ENCODE measurements around the gene UGGT2.
"Not testable (repeated sequence)": the region's sequence is repeated elsewhere in the genome, so short reads cannot be mapped to it uniquely, and the experiment has no call there.

UGGT2 gene, protein sequence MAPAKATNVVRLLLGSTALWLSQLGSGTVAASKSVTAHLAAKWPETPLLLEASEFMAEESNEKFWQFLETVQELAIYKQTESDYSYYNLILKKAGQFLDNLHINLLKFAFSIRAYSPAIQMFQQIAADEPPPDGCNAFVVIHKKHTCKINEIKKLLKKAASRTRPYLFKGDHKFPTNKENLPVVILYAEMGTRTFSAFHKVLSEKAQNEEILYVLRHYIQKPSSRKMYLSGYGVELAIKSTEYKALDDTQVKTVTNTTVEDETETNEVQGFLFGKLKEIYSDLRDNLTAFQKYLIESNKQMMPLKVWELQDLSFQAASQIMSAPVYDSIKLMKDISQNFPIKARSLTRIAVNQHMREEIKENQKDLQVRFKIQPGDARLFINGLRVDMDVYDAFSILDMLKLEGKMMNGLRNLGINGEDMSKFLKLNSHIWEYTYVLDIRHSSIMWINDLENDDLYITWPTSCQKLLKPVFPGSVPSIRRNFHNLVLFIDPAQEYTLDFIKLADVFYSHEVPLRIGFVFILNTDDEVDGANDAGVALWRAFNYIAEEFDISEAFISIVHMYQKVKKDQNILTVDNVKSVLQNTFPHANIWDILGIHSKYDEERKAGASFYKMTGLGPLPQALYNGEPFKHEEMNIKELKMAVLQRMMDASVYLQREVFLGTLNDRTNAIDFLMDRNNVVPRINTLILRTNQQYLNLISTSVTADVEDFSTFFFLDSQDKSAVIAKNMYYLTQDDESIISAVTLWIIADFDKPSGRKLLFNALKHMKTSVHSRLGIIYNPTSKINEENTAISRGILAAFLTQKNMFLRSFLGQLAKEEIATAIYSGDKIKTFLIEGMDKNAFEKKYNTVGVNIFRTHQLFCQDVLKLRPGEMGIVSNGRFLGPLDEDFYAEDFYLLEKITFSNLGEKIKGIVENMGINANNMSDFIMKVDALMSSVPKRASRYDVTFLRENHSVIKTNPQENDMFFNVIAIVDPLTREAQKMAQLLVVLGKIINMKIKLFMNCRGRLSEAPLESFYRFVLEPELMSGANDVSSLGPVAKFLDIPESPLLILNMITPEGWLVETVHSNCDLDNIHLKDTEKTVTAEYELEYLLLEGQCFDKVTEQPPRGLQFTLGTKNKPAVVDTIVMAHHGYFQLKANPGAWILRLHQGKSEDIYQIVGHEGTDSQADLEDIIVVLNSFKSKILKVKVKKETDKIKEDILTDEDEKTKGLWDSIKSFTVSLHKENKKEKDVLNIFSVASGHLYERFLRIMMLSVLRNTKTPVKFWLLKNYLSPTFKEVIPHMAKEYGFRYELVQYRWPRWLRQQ (N-terminal part only)

DNA sequence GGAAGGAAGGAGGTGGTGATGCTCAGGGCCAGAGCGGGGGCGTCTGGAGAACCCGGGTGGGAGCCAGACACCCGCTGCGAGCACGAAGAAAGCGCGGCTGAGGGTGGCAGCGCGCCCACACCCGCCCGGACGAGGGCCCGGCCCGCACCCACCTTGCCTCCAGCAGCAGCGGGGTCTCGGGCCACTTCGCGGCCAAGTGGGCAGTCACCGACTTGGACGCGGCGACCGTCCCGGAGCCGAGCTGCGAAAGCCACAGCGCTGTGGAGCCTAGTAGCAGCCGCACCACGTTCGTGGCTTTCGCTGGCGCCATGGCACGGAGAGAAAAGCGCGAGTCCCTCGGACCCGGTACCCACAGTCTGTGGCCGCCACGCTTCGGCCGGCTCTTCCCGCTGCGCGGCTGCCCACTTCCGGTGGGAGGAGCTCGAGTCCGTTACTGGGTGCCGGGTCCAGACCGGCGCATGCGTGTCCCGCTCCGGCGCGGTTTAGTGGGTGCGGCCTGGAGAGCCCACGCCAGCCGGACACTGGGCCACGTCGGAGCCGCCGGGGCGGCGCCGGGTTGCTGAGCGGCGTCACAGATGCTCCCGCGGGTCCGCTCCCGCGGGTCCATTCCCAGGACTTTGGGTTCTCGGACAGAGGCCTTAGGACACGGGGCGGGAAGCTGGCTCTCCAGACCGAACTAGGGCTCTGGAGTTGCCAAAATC lies at the start of gene UGGT2:
TSS of gene UGGT2 (minus strand) at position 399 of the 701 bp plus-strand sequence. CDS start at position 310, 89 bp downstream.
- DNase-seq, result no peak

DNA sequence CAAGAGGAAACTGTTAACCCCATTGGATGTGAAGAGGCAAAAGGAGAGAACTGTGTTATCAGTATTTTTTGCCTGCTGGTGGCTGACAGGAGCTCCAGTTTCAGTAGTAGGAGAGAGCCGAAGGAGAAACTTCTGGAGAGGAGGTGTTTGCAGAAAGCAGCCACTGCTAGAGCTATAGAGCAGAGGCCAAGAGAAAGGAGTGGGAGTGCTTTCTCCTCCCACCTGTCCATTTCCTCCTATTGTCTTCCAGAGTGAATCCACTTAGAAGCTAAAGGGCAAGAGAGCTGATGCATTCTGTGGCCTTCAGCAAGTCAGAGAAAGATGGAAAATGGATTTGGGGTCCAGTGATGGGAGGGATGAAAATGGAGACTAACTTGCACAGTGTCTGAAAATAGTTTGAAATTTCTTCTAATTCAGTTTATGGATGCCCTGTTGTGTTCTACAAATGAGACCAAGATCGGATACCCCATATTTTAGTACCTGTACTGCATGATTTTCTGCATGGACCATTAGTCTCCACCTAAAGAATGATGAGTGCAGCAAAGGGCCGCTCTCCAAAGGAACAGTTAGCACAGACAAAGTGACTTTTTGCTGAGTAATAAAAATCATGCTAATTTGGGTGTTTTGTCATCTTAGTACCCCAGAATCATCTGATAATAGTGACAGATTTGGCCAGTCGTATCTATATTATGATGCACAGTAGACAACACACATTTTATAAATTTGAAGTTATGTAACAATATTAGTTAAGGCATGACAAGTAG lies 47.4 kb upstream of the UGGT2 start:
- DNase-seq, result no peak

DNA sequence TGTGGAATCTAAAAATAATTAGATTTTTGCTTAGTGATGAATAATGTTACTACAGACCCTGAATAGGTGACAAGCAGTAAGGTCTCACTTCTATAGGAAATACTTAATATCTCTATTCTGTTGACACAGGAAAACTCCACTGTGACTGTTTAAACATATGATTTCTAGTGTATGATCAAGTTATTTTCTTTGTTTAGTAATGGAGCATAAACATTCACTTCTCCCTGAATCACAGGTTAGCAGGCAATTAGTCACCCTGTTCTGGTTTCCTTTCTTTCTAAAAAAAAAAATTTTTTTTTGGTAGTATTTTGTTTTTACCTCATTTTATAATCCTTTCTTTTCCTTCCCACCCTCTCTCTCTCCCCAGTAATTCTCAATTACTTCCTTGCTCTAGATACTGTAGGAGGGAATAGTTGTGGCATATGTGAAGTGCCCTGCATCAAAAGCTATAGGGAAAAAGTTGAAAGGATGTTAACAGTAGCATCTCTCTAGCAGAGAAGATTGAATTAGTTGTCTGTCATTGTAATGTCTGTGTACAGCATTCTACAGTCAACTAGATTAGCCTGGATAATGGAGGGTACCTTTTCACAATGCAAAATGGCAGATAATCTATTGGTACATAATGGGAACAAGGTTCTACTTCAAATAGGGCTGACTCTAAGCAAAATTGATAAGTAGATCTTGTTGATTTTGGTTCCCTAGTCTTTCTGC lies 40.2 kb upstream of the UGGT2 start:
- DNase-seq, result no peak

DNA sequence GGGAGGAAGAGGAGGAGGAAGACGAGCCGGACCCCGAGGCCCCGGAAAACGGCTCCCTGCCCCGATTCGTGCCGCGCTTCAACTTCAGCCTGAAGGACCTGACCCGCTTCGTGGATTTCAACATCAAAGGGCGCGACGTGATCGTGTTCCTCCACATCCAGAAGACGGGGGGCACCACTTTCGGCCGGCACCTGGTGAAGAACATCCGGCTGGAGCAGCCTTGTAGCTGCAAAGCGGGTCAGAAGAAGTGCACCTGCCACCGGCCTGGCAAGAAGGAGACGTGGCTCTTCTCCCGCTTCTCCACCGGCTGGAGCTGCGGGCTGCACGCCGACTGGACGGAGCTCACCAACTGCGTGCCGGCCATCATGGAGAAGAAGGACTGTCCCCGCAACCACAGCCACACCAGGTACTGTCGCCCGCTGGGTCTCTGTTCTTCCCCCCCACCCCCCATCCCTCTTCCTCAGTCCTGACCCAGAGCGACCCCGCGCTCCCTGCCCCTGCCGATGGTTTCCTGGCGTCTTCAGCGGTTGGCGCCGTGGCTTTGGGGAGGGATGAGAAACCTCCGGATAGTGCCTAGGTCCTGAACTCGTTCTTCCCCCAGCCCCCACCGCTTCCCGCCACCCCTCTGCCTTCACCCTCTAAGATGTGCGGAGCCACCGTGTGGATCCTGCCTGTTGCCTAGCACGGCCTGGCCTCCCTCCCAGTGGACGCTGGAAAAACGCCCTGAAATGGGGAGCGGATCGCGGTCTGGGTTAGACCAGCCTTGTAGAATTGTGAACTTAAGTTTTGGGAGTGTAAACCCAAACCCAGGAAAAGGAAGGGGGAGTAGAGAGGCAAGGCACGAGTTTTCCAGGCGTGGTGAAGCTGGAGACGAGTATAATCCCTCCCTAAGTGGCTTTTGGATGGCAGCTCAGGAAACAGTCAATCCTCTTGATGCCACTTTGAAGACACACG lies 38.2 kb upstream of the UGGT2 start:
- DNase-seq, result no peak

DNA sequence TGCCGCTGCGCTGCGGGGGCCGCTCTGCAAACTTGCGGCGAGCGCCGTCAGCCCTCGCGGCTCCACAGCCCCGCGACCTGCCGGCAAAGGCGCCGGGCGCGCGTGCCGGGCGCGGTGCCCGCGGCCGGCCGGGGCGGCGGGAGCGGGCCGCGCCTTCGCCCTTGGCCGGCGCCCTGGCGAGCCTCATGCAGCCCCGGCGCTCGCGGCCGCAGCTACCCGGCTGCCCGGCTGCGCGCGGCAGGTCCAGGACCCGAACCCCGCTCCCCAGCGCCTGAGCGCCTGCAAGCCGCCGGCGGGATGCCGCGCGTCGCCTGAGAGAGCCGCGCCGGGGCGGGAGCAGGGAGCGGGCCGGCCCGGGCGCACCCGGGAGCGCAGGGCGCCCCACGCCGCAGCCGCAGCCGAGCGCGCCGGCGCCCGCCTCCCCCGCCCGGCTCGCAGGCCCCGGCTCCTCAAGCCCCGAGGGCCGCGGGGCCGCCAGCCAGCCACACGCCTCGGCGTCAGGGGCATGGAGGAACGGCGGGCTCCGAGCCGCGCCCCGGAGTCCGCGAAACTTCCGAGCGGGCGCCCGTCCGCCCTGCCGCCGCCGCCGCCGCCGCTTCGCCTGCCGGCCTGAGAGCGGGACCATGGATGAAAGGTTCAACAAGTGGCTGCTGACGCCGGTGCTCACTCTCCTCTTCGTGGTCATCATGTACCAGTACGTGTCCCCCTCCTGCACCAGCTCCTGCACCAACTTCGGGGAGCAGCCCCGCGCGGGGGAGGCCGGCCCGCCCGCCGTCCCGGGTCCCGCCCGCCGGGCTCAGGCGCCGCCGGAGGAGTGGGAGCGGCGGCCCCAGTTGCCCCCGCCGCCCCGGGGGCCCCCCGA lies 37.3 kb upstream of the UGGT2 start:
- no peak for DNase-seq

DNA sequence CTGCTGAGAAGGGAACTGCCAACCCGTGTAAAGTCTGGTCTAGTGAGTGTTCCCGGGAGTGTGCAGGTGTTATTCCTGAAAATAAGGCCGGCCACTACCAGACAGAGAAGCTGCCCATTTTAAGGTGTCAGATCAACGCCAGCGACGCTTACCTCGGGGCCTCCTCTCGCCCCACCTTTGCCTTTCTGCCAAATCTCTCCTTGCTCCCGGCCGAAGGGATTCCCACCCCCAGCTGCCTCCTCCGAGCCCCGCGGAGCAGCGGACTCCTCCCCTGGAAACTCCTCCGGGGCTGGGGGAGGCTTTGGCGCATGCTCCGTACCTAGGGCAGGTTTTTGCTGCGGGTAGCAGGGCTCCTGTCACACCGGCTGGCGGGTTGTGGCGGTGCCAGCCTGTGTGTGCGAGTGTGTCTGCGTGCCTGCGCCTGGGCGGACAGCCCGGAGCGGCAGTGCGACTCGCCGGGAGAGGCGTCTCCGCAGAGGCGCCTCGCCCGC lies 36.6 kb upstream of the UGGT2 start, which contains the start of gene HS6ST3:
TSS of gene HS6ST3 (plus strand) at position 359 of the 491 bp plus-strand sequence.
- DNase-seq, result no peak

DNA sequence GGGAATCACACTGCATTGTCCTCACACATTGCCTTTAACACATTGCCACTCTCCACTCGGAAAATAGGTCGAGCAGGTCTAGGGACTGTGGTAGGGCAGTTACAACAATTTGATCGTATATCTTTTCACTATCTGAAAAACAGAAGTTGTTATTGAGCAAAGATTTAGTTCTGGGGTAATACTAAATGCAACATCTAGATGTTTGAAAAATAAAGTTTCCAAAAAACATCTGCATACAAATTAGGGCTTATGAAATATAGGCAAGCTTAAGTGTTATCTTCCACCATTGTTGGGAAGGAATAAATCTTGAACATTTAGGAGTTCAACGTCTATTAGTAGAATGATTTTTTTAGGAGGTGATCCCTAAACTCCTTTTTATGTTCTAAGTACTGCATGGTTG lies 35.9 kb upstream of the UGGT2 start:
- no peak for DNase-seq

DNA sequence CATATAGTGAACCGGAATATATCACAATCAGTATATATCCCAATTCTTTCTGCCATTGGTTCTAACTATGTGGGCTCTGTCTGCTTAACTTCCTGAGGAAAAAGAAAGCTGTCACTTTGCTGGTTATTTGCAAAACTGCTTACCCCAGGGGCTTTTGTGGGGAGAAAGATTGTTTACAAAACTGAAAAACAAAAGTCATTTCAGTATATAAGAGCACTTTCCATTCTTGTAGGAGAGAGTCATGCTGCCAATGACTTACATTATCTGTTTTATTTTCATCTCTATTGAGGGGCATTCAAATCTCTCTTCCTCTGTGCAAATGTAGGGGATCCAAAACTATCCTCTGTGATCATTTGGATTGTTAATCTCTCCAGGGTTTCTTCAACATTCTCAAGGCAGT lies 33.5 kb upstream of the UGGT2 start:
- no peak for DNase-seq

DNA sequence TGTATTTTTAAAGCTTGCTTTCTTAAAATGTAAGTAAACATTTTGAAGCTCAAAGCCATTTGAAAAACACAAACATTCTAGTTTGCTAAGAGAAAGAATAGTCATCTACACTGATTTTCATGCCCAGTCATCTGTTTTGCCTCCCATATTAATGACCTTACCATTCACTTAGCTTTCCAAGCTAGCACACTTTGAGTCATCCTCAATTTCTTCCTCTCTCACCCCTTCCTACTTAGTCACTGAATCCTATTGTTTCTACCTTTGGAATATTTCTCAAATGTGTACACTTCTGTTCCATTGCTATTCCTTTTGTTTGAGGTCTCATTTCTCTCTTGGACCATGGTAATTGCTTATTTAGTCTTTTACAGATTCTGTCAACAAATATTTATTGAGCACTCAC lies 29.4 kb upstream of the UGGT2 start:
- no peak for DNase-seq

DNA sequence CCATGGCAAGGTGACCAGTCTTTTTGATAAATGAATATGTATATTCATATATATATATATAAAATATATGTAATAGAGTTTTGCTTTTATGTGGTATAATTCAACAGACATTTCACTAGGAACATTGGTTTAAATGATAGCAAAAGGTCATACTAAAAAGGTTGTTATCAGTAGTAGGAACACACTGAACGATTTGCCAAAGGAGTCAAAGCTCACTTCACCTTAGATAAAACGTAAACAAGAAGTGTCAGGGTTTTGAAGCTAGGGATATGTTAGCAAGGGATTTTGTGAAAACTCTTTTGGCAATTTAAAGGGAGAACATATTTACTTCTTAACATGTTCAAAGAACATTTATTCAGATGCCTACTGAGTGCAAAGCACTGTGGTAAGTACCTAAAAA lies 28.7 kb upstream of the UGGT2 start:
- no peak for DNase-seq

DNA sequence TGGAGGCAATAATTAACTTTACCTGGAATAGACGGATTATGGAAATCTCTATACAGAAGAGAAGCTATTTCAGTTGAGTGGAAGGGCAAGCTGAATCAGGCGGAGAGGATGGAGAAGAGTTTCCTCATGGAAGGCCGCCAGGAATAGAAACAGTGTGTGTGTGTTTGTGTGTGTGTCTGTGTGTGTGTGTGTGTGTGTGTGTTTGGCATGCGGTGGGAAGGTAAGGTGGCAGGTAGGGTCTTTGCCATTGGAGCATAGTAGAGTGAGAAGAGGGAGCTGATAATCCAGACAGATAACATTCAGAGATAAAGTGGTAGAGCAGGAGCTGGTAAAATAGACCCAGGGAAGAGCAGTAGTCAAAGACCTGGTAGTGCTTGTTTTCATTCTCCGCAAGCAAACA lies 27.5 kb upstream of the UGGT2 start:
- no peak for DNase-seq

DNA sequence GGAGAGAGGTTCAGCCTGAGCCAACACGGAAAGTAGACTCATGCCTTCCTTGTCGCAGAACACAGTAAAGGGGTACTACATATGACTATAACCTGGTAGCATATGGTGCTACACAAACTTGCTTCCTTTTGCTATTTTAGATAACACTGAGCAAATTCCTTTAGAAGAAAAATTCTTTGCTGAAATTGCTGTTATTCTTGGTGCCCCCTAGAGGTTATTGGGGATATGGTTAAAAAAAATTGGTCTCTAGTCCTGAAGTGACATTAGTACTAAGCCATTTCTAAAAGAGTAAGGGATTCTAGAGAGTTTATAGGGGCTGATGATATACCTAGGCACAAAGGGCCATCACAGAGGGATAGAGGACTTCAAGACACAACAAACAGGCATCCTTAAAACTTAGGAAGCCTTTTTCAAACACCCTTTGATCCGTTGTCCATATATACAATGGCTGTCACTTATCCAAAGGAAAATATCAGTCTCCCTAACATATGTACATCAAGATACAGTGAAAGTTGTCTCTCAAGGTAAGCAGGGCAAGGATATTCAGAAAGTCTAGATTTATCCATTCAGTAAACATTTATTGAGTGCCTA lies 22.8 kb upstream of the UGGT2 start:
- DNase-seq, result no peak

DNA sequence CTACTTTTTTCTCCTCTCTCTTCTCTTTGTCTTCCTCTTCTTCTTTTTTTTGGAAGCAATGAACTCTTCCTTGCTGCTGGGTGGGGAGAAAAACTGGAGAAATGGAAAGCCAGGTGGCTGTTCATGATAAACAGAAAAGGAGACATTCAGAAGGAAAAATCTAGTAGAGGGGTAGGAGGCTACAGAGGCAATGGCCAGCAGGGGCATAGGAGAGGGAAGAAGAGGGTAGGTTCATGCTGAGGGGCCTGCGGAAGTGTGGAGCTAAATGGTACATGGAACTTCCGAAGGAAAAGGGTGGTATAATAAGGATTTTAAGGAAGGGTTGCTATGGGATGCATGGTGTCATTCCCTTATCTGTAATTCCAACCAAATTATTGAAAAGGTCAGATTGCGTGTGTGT lies 19.2 kb upstream of the UGGT2 start:
- DNase-seq, result no peak

DNA sequence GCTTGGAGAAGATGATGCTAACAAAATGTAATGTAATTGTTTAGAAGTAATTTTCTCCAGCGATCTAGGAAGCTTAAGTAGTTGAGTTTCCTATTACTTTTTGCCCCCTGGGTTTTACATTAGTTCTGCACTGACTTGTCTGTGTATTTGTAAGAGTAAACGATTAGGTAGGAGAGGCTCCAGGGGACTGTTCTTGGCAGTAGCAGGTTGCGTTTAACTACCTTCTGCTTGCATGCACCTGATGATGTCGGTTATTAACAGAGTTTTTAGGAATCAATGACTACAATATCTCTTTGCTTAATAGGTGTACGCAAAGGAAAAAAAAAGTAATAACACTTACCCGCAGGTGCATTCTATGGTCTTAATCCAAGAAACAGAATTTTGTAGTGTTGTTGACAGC lies 18.3 kb upstream of the UGGT2 start:
- DNase-seq, result no peak

DNA sequence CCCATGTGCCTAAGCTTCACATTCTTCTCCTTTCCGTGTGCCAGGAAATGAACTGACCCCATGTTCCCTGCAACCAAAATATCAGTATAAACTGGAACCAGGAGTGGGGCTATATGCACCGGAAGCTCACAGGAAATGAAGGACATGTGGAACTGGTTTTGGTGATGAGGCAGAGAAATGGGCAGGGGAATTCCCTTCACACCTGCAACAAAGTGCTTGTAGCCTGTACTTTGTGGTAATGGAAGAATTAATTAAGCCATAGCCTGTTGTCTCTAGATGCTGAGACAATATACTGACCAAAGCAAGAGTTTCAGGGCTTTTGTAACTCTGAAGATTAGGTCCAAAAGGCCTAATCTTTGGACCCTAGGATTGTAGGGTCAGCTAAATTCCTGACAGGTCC lies 15.5 kb upstream of the UGGT2 start:
- no peak for DNase-seq

DNA sequence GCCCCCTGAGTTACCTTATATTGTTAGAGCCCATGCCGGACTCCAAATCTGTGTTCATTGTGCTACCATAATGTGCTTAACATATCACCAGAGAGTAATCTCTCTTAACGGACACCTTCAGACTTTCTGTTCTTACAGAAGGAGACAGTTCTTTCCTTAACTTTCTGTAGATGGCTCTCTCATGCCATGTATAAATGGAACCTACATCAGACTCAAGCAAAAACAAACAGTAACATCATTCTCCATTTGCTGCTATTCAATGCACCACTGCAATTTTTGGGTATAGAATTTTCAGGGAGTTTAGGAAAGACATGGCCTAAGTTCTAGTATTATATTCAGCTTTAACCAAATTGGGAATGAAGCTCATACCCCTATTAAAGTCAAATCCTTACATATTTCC lies 12.6 kb upstream of the UGGT2 start:
- no peak for DNase-seq

DNA sequence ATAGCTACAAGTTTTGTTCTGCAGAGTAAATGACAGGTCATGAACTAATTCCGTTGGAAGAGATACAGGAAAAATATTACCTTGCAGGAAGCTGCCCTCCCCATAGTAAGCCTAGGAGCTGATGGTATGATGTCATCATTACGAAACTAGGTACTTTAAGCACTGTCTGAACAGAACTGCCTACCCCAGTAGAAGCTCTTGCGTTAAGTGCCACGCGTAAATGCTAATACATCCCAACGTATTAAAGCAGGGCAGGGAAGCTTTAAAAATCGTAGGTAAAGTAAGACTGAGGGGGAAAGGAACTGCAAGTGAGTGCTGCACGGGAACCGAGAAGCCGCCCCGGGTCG lies 572 bp downstream of the UGGT2 start:
- no peak for DNase-seq

DNA sequence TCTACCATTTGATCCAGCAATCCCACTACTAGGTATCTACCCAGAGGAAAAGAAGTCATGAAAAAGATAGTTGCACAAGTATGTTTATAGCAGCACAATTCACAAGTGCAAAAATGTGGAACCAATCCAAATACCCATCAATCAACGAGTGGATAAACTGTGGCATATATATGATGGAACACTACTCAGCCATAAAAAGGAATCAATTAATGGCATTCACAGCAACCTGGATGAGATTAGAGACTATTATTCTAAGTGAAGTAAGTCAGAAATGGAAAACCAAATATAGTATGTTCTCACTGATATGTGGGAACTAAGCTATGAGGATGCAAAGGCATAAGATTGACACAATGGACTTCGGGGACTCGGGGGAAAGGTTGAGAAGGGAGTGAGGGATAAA lies 1.3 kb downstream of the UGGT2 start:
- not testable (repeated sequence) for DNase-seq

Data from activated naive CD4-positive, alpha-beta T cell treated with Interleukin-2 at 50 U/mL for 16 hours (primary cell).